ENCODE data around the gene CLCN6.

Gene CLCN6

GRCh38 chr1:11874624-11875023 lies 68.6 kb downstream of the CLCN6 start:
- no peak for DNase-seq

GRCh38 chr1:11875094-11875493 lies 69.1 kb downstream of the CLCN6 start:
- DNase-seq = no peak

- no peak for DNase-seq
Observed at GRCh38 chr1:11877074-11877473, 71.1 kb downstream of the CLCN6 start.

GRCh38 chr1:11878081-11878890 lies 72.3 kb downstream of the CLCN6 start:
- no peak for DNase-seq

- DNase-seq = no peak
Observed at GRCh38 chr1:11878891-11879190, 72.8 kb downstream of the CLCN6 start.

- no peak for DNase-seq
Observed at GRCh38 chr1:11879311-11880180, 73.6 kb downstream of the CLCN6 start.

- no peak for DNase-seq
Observed at GRCh38 chr1:11880181-11880575, 74.2 kb downstream of the CLCN6 start.

GRCh38 chr1:11880911-11881748 lies 75.1 kb downstream of the CLCN6 start:
- peak in 29 of 51 donors; percentile 3 to 64 (median 20) for DNase-seq

- DNase-seq = no peak
Observed at GRCh38 chr1:11881749-11882441, 75.9 kb downstream of the CLCN6 start.

- DNase-seq = no peak
Observed at GRCh38 chr1:11882814-11883538, 77.0 kb downstream of the CLCN6 start.

- no peak for DNase-seq
Observed at GRCh38 chr1:11885916-11886315, 79.9 kb downstream of the CLCN6 start.

GRCh38 chr1:11886986-11887665 lies 81.1 kb downstream of the CLCN6 start:
- DNase-seq = no peak

GRCh38 chr1:11887666-11888007 lies 81.6 kb downstream of the CLCN6 start:
- DNase-seq = no peak

GRCh38 chr1:11888206-11888876 lies 82.3 kb downstream of the CLCN6 start:
- no peak for DNase-seq

GRCh38 chr1:11888877-11889208 lies 82.9 kb downstream of the CLCN6 start:
- DNase-seq = no peak

- DNase-seq = no peak
Observed at GRCh38 chr1:11891433-11892186, 85.6 kb downstream of the CLCN6 start.
